ENCODE results near the gene CRACR2B. TPM values are rescaled to one million over a fixed set of nuclear protein-coding genes. Genes with fewer than 3 reads are reported as not detected.
A peak's percentile ranks its signal among the peaks of the same experiment; 100 is the strongest.

CRACR2B gene
- total RNA-seq, 1 experiment from 2014 or later = 0.48 TPM

DNA sequence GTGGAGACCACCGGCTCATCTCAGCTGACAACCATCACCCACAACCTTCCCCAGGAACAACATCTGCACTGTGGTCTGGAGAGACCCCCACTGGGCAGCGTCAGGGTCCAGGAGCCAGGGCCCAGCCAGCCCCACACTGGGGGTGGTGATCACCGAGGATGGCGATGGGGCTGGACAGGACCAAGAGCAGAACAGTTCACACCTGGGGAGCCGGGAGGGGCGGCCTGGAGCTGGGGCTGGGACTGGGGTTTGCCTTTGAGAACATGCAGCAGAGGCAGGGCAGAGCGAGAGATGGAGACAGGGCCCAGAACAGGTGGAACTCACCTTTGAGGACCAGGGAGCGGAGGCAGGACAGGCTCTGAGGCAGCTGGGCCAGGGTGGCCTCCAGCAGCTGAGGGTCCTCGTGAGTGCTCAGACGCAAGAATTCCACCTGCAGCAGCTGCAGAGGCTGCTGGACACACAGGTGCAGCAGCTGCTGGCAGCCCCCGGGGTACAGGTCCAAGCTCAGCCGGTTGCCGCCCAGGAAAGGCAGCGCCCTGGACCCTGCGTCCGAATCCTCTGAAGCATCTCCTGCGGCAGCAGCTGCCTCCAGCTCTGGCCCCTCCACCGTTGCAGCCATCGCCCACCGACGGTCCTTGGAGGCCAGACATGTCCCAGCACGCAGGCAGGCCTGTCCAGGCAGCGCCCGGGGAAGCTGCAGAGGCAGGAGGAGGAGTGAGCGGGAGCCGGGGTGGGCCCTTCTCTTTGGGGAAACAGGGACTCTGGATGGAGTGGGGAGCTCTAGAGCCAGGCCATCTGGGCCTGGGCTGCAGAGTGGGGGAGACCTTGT is 23.7 kb upstream of the CRACR2B start:
- H3K9me2 ChIP-seq (replicated peaks; ENCODE audit: insufficient read depth, low read length) = no peaks in the 10 kb centered on the region
- no peaks in the 10 kb centered on the region for H4K20me1 ChIP-seq (ENCODE audit: insufficient read depth, low read depth, low read length)
- 0 out of 2 replicates have a peak overlapping the region, but pooled peaks have one; percentile 63 for H3K27ac ChIP-seq (ENCODE audit: low read length)
- H3K4me1 ChIP-seq (ENCODE audit: low read length) = peaks cover 32% of the 10 kb centered on the region
- H3K9me3 ChIP-seq (ENCODE audit: low read length) = no peaks in the 10 kb centered on the region
- H3K27me3 ChIP-seq (ENCODE audit: low read length) = no peaks in the 10 kb centered on the region
- peak overlapping the region; percentile 78 for H3K4me3 ChIP-seq (ENCODE audit: low read length)
- H3K9ac ChIP-seq (ENCODE audit: low read length) = peak overlapping the region; percentile 90
- H3K4me2 ChIP-seq (ENCODE audit: low read depth, low read length, poor library complexity, severe bottlenecking) = peak overlapping the region; percentile 86
- peaks cover 15% of the 10 kb centered on the region for H3K79me2 ChIP-seq (ENCODE audit: low read length)
- H2AFZ ChIP-seq (ENCODE audit: low read length) = no peak overlapping the region
- no peaks in the 10 kb centered on the region for H3K36me3 ChIP-seq (ENCODE audit: insufficient read depth, low read length)
- peak; percentile 47 for DNase-seq

DNA sequence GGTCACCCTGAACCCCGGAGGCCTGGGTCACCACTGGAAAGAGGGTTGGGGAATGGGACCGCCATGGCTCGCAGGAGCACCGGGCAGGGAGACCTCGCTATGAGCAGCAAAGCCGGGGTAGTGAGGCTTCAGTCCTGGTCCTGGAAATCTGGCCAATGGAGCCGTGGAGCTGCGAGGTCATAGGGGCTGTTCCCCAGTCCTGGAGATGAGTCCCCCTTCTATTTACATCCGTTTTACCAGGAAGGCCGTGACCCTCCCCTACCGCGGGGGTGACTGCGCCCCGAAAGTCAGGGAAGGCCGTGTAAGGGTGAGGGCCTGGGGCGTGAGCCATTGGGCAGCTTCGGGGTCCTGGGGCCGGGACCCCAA is 23.1 kb upstream of the CRACR2B start:
- Histone ChIP-seq H3K79me2 (ENCODE audit: low read length) (peaks cover 18% of the 10 kb centered on the region), H2AFZ (ENCODE audit: low read length) (no peak overlapping the region), H3K27ac (ENCODE audit: low read length) (peak overlapping the region; percentile 63; the same call in 1 of the 2 replicates), H3K9me3 (ENCODE audit: low read length) (no peaks in the 10 kb centered on the region), H3K4me2 (ENCODE audit: low read depth, low read length, poor library complexity, severe bottlenecking) (peak overlapping the region; percentile 86), H3K9me2 (replicated peaks; ENCODE audit: insufficient read depth, low read length) (no peaks in the 10 kb centered on the region), H3K36me3 (ENCODE audit: insufficient read depth, low read length) (no peaks in the 10 kb centered on the region), H3K4me3 (ENCODE audit: low read length) (peak overlapping the region; percentile 78), H3K27me3 (ENCODE audit: low read length) (no peaks in the 10 kb centered on the region), H3K9ac (ENCODE audit: low read length) (peak overlapping the region; percentile 90), H3K4me1 (ENCODE audit: low read length) (peaks cover 32% of the 10 kb centered on the region), H4K20me1 (ENCODE audit: insufficient read depth, low read depth, low read length) (no peaks in the 10 kb centered on the region)
- DNase-seq = no peak

DNA sequence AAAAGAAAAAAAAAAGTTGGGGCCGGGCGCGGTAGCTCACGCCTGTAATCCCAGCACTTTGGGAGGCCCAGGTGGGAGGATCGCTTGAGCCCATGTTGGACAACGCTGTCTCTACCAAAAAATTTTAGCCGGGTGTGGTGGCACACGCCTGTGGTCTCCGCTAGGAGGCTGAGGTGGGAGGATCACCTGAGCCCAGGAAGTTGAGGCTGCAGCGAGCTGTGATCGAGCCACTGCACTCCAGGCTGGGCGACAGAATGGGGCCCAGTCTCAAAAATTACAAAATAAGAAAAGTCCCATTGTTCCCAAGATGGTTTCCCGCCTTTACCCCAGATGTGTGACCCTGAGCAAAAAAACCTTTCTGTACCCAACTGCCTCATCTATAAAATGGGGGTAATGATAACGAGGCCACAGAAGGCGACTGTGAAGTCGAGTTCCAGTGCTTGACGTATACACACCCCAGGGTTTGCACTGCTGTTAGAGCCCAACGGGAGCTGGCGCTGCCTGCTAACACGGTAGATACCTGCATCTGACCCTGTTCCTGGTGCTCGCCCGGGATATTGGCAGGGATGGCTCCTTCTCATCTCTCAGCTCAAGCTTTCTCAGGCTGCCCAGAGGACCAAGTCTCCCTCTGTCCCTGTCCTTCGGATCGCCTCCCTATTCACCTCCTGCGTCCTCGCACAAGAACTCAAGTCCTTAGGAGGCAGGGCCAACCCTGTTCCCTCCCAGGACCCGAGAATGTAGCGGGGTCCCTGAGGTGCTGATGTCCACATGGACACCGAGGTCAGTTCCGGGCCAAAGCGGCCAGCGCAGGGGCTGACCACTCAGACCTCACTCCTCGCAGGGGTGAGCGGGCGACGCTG is 19.1 kb upstream of the CRACR2B start:
- Histone ChIP-seq H3K4me2 (ENCODE audit: low read depth, low read length, poor library complexity, severe bottlenecking) (peak overlapping the region; percentile 92), H2AFZ (ENCODE audit: low read length) (no peak overlapping the region)

DNA sequence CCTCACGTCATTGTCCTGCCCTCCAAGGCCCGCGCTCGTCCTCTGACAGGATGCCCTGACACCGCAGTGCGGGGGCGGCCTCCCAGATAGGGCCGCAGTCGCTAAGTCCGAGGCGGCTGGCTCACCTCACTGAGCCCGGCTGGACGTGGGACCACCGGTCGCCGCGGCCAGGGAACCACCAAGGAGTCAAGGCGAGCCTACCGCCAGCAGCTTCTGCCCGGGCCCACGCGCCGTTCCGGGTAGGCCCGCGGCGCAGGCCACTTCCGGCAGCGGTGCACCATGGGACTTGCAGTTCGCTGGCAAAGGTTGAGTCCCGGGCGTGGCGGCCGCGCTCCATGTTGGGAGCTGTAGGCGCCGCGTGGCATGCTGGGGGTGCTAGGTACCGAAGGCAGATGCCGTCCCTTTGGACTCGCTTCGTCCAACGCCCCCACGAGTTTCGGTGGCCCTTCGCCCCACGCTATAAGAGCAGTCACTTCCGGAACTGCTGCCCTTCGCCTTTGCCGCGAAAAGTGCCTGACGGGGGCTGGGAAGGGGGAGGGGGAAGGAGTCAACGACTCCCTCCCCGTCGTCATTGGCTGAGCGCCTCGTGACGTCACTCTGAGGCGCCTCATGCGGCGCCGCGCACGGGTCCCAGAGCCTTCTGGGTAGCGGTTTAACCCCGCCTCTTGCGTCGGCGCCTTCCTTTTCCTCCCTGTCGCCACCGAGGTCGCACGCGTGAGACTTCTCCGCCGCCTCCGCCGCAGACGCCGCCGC is 18.3 kb upstream of the CRACR2B start, which contains the start of gene RPLP2:
RPLP2 (plus strand) TSS at position 681 of the 753 bp plus-strand sequence. CDS start 268 bp downstream, outside the sequence.
- Histone ChIP-seq H3K36me3 (ENCODE audit: insufficient read depth, low read length) (peaks cover 31% of the 10 kb centered on the region; the same call in 1 of the 2 replicates), H3K4me3 (ENCODE audit: low read length) (peak within 1 kb of the TSS; percentile 87), H3K4me1 (ENCODE audit: low read length) (peaks cover 36% of the 10 kb centered on the region), H3K4me2 (ENCODE audit: low read depth, low read length, poor library complexity, severe bottlenecking) (peak within 1 kb of the TSS; percentile 92), H4K20me1 (ENCODE audit: insufficient read depth, low read depth, low read length) (peaks cover 34% of the 10 kb centered on the region), H2AFZ (ENCODE audit: low read length) (peak within 1 kb of the TSS; percentile 93; the same call in 1 of the 2 replicates), H3K9me2 (replicated peaks; ENCODE audit: insufficient read depth, low read length) (no peaks in the 10 kb centered on the region), H3K9ac (ENCODE audit: low read length) (peak within 1 kb of the TSS; percentile 85), H3K9me3 (ENCODE audit: low read length) (no peaks in the 10 kb centered on the region), H3K27me3 (ENCODE audit: low read length) (no peaks in the 10 kb centered on the region), H3K79me2 (ENCODE audit: low read length) (peaks cover 40% of the 10 kb centered on the region), H3K27ac (ENCODE audit: low read length) (peak within 1 kb of the TSS; percentile 75)
- DNase-seq = peak; percentile 99

More for the DNA sequence above, 19.1 kb upstream of the CRACR2B start:
- Histone ChIP-seq H3K79me2 (ENCODE audit: low read length) (peaks cover 40% of the 10 kb centered on the region), H3K9me3 (ENCODE audit: low read length) (no peaks in the 10 kb centered on the region), H3K4me1 (ENCODE audit: low read length) (peaks cover 44% of the 10 kb centered on the region), H3K27me3 (ENCODE audit: low read length) (no peaks in the 10 kb centered on the region), H3K9me2 (replicated peaks; ENCODE audit: insufficient read depth, low read length) (no peaks in the 10 kb centered on the region), H3K9ac (ENCODE audit: low read length) (peak overlapping the region; percentile 85), H3K4me3 (ENCODE audit: low read length) (peak overlapping the region; percentile 87), H3K27ac (ENCODE audit: low read length) (peak overlapping the region; percentile 75), H4K20me1 (ENCODE audit: insufficient read depth, low read depth, low read length) (peaks cover 34% of the 10 kb centered on the region), H3K36me3 (ENCODE audit: insufficient read depth, low read length) (peaks cover 29% of the 10 kb centered on the region; the same call in 1 of the 2 replicates)
- DNase-seq = peak; percentile 78

DNA sequence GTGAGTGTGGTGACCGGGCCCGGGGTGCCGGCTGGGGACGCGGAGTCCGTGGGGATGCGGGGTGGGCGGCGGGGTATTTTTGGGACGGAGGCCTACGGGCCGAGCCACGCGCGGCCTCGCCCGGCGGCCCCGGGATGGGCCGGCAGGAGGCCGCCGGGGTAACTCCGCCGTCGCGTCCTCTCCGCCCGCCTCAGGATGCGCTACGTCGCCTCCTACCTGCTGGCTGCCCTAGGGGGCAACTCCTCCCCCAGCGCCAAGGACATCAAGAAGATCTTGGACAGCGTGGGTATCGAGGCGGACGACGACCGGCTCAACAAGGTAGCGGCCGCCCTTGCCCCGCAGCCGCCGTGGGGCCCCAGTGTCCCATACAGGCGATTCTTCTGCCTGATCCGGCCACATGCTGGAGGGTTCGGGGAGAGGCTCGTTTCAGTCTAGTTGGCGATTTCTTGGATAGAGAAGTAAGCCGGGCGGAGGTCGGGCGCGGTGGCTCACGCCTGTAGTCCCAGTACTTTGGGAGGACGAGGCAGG is 17.6 kb upstream of the CRACR2B start:
- peak overlapping the region; percentile 92 for H3K4me2 ChIP-seq (ENCODE audit: low read depth, low read length, poor library complexity, severe bottlenecking)
- H3K36me3 ChIP-seq (ENCODE audit: insufficient read depth, low read length) = peaks cover 31% of the 10 kb centered on the region; the same call in 1 of the 2 replicates
- H3K9ac ChIP-seq (ENCODE audit: low read length) = peak overlapping the region; percentile 85
- H3K4me3 ChIP-seq (ENCODE audit: low read length) = peak overlapping the region; percentile 87
- peak; percentile 63 for DNase-seq
- H2AFZ ChIP-seq (ENCODE audit: low read length) = no peak overlapping the region
- peaks cover 34% of the 10 kb centered on the region for H4K20me1 ChIP-seq (ENCODE audit: insufficient read depth, low read depth, low read length)
- H3K79me2 ChIP-seq (ENCODE audit: low read length) = peaks cover 40% of the 10 kb centered on the region
- H3K27ac ChIP-seq (ENCODE audit: low read length) = peak overlapping the region; percentile 75
- H3K9me2 ChIP-seq (replicated peaks; ENCODE audit: insufficient read depth, low read length) = no peaks in the 10 kb centered on the region
- H3K4me1 ChIP-seq (ENCODE audit: low read length) = peaks cover 33% of the 10 kb centered on the region
- no peaks in the 10 kb centered on the region for H3K27me3 ChIP-seq (ENCODE audit: low read length)
- H3K9me3 ChIP-seq (ENCODE audit: low read length) = no peaks in the 10 kb centered on the region

DNA sequence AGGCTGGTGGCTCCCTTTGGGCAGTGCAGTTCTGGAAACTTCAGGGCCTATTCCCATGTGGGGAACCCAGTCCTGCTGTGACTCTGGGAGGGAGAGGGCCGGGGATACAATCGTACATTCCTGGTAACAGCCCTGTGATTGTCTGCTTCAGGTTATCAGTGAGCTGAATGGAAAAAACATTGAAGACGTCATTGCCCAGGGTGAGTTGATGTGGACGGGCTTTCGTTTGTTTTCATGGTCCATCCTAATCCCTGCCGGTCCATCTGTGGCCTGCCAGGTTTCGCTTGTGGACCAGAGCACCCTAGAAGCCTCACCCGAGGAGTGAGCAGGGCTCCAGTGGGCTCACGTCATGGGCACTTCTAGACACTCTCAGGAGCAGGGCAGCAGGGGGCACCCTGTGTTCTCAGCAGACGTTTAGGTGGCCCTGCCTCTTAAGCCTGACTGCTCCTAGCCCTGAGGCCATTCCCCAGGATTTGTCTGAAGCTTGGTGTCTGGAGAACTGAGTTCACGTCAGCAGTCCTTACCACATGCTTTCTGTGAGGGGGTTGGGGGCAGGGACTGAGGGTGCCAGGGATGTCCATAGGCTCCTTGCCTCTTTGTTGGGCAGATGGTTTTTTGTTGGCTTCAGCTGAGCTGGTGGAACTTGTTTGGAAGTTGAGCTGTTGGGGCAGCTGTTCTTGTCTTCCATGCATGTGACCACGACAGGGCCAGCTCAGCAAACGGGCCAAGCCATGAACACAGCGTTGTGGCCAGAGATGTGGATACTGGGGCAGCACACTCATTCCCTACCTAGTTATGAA is 16.1 kb upstream of the CRACR2B start:
- no peak for DNase-seq
- Histone ChIP-seq H3K4me3 (ENCODE audit: low read length) (peak overlapping the region; percentile 87), H3K27me3 (ENCODE audit: low read length) (no peaks in the 10 kb centered on the region), H3K9me2 (replicated peaks; ENCODE audit: insufficient read depth, low read length) (no peaks in the 10 kb centered on the region), H2AFZ (ENCODE audit: low read length) (no peak overlapping the region), H3K79me2 (ENCODE audit: low read length) (peaks cover 40% of the 10 kb centered on the region), H3K36me3 (ENCODE audit: insufficient read depth, low read length) (peaks cover 31% of the 10 kb centered on the region; the same call in 1 of the 2 replicates), H3K4me2 (ENCODE audit: low read depth, low read length, poor library complexity, severe bottlenecking) (peak overlapping the region; percentile 92), H3K9ac (ENCODE audit: low read length) (peak overlapping the region; percentile 85), H4K20me1 (ENCODE audit: insufficient read depth, low read depth, low read length) (peaks cover 34% of the 10 kb centered on the region), H3K9me3 (ENCODE audit: low read length) (no peaks in the 10 kb centered on the region), H3K27ac (ENCODE audit: low read length) (peak overlapping the region; percentile 75; the same call in 1 of the 2 replicates), H3K4me1 (ENCODE audit: low read length) (peaks cover 24% of the 10 kb centered on the region)

DNA sequence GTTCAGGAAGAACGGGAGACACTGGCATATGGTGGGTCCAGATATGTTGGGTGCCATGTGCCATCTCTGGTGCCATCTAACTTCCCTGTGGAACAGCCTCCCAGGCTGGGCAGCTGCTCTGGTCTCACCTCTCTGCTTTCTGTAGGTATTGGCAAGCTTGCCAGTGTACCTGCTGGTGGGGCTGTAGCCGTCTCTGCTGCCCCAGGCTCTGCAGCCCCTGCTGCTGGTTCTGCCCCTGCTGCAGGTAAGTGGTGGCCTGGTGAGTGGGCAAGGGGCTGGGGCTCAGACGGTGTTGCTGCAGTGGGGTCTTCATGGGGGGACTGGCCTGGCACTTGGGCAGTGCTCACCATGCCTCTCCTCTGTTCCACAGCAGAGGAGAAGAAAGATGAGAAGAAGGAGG is 15.3 kb upstream of the CRACR2B start:
- Histone ChIP-seq H4K20me1 (ENCODE audit: insufficient read depth, low read depth, low read length) (peaks cover 34% of the 10 kb centered on the region), H3K79me2 (ENCODE audit: low read length) (peaks cover 40% of the 10 kb centered on the region), H3K27ac (ENCODE audit: low read length) (no peak overlapping the region), H3K4me1 (ENCODE audit: low read length) (peaks cover 24% of the 10 kb centered on the region), H3K9ac (ENCODE audit: low read length) (no peak overlapping the region), H3K9me2 (replicated peaks; ENCODE audit: insufficient read depth, low read length) (no peaks in the 10 kb centered on the region), H2AFZ (ENCODE audit: low read length) (no peak overlapping the region), H3K27me3 (ENCODE audit: low read length) (no peaks in the 10 kb centered on the region), H3K36me3 (ENCODE audit: insufficient read depth, low read length) (peaks cover 31% of the 10 kb centered on the region; the same call in 1 of the 2 replicates), H3K9me3 (ENCODE audit: low read length) (no peaks in the 10 kb centered on the region), H3K4me3 (ENCODE audit: low read length) (no peak overlapping the region), H3K4me2 (ENCODE audit: low read depth, low read length, poor library complexity, severe bottlenecking) (no peak overlapping the region)
- DNase-seq = no peak
